HG03097 (cell line): ENCODE measurements around the gene KIF6.

Experiments used
- ATAC-seq: cut with Tn5 transposase; IDR thresholded peaks from one replicate; pipeline ENCODE4 v1.9.1; 2021; ENCODE audit not compliant: unreplicated experiment, low FRiP score

The KIF6 gene

DNA sequence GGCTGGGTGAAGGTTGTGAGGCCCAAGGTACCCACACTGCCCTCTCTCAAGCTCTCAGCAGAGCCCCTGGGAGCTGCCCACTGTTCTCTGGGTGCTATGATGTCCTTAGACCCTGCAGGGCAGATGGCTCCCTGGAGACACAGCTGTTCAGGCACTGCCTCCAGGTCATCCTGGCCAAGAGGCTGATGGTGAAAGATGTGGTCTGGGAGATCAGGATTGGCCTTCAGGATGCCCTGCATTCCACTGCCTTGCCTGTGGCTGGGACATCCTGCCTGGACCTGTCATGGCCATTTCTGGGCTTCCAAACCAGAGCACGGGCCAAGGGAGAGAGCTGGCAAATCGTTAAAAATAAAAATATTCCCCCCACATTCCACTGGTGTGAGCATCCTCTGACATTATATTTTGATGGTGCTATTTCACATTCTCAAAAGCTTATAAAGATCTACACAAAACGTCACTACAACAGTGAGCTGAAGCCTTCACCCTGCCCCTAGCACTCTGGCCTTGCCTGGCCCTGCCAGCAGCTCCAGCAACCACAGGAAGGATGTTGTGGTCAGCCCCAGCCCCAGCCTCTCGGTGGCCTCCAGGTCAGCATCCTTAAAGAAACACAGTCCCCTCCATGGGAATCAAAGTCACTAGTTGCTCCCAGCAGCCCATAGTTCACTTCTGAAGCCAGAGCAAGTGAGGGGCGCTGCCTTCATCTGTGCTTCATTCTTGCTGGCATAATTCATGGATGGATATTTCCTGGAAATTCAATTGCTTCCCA is 389.2 kb downstream of the KIF6 start:
- ATAC-seq = peak; percentile 81

DNA sequence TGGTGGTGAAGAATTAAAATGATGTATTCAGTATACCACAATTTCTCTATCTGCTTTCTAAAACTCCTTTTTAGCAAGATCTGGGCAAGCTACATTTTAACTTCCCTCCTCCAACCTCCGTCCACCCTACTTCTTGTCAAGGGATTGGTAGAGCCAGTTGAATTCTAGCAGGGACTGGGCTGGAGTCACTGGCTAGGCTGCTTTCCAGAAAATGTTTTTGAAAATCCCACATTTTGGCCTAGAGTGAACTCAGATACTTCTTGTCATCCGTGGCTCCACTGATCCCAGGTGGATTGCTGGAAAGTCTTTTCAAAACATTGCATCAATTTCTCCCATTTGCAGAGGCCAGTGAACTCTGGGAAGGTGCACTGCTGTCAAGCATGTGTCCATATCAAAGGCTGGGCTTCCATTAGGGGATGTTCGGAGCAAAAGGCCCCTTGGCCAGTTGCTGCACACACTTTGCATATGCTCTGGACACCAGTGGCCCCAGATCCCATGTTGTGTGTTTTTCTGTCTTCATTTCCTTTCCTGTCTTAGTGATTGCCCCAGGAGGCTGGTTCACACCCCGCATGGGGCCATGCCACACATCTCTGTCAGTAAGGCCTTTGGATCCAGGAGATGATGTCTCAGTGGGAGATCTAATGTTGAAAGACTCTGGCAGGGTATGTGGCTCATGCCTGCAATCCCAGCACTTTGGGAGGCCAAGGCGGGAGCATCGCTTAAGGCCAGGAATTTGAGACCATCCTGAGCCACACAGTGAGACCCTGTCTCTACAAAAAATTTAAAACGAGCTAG is 391.4 kb downstream of the KIF6 start:
- ATAC-seq = no peak

DNA sequence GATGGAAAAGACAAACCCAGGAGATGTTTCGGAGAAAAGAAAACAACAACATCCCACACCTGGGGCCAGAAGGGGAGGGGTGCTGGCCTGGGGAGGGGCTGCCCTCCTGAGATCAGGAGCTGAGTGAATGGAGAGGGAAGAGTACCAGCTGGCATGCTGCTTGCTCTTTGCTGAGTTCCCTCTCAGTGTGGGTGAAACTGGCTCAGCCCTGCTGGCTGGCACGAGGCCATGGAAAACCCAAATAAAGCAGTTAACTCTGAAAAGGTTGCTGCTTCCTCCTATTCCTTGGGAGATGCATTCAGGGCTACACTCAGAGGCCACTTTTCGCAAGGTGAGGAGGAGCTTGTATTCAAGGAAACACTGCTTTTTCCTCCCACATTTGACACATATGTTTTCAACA is 394.7 kb downstream of the KIF6 start:
- ATAC-seq = no peak

DNA sequence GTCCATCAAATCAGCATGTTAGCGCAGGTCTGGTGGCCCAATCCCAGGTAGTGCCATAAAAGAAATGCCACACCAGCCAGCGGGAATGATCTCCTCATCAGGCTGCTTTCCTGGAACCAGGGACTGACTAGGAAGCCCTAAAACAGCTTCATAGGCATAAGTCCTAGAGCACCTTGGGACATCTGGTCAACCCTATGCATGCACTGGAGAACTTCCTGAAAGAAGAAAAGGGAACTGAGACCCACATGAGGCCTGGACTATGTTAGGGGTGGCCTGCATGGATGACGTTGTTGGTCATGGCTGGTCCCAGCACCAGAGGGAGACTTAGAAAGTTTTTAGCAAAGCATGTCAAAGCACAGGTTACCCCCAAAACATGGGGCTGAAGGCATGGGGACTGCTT is 395.2 kb downstream of the KIF6 start:
- peak; percentile 71 for ATAC-seq

DNA sequence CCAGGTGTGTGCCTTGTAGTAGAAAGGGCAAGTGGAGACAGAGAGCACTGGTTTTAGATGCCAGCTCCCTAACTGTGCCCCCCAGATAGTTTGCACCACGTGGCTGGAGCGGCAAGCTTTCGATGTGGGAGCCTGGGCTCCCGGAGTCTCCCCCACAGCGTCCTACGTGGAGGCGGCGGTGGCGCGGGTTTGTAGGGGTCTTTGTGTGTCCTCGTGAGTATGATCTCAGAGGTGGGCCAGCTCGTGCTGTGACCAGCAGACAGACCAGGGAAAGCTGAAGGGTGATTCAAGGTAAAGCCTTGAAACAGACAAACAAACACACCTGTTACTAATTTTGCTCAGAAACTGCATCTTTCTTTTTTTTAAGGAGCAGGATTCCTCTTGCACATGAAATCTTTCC is 397.1 kb downstream of the KIF6 start:
- ATAC-seq = no peak

DNA sequence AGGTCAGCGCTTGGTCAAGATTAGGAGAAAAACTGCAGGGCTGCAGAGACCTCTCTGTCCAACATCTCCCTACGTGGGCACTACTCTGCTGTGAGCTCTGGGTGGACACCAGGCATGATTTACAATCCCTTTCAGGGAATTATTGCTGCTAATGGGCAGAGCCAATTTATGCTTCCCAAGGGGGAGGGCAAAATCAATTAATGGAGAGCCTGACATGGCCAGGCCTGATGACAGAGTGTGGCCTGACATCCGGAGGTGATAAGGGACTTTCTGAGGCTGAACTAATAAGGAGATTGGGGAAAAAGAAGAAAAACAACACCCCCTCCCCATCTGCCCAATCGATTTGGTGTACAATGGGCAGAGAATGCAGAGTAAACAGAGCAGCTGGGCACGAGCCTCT is 397.7 kb downstream of the KIF6 start:
- ATAC-seq = no peak

DNA sequence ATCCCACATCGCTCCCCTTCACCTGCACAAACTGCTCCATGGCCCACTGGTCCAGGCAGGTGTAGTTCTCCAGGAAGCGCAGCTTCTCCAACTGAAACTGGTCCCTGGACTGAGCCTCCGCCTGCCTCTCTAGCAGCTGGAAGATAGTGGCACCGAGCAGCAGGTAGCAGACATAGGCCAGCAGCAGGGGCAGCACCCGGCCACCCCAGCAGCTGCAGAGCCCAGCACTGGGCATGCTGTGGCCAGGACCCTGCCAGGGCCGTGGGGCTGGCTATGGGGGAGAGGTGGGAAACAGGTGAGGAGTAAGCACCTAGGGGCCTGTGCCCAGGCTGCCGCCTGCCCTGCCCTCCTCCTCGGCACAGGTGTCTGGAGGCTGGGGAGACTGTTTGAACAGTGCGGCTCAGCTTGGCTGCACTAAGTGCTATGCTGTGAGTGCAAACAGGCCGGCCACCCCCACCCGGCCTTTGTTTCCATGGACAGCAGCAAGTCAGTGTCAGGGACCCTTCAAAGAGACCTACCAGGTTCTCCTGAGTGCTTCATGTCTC is 402.8 kb downstream of the KIF6 start, which contains the start of gene KCNK16:
KCNK16 (minus strand) TSS at position 397 of the 545 bp plus-strand sequence; CDS start at position 235, 162 bp downstream.
- no peak for ATAC-seq

DNA sequence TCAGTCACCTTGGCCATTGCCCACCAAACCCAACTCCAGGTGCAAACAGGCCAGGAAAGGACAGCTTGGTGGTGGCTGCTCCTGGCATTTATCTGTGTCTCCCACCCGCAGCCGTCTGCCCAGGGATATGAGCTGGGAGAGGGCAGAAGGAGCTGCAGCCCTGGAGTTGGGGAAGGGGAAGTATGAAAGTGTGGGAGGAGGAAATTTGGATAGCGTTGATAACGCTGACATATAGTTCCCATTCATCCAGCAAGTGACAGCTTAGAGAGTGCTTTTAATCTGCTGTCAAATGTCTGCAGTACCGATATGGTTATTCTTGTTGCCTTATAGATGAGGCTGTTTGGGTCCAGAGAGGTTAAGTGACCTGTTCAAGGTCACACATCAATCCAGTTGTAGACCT is 403.4 kb downstream of the KIF6 start:
- no peak for ATAC-seq

DNA sequence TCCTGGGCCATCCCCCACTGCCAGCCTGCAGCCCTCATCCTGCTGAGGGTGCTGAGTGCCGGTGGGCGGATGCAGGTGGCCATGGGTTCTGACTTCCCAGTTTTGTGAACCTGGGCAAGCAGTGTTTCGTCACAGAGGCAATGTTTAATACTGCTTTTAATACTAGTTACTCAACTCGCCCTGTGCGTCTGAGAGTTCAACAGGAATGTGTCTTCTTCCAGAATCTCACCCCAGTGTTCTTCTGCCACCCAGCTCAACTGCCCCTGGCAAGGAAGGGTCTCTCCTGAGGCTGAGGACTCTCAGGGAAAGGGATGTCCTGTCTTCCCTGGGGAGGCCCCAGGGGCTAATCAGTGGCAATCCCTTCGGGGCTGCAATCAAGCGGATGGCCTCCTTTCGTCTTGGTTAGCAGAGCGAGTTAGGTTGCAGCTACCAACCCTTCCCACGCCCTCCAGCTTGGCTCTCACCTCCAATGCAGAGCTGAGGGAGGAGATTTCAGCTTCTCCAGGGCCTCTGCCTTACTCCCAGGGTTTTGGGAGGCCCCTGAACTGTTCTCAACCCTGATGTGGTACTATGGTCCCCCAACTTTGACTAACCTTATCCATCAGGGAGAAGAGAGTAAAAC is 404.7 kb downstream of the KIF6 start:
- no peak for ATAC-seq

DNA sequence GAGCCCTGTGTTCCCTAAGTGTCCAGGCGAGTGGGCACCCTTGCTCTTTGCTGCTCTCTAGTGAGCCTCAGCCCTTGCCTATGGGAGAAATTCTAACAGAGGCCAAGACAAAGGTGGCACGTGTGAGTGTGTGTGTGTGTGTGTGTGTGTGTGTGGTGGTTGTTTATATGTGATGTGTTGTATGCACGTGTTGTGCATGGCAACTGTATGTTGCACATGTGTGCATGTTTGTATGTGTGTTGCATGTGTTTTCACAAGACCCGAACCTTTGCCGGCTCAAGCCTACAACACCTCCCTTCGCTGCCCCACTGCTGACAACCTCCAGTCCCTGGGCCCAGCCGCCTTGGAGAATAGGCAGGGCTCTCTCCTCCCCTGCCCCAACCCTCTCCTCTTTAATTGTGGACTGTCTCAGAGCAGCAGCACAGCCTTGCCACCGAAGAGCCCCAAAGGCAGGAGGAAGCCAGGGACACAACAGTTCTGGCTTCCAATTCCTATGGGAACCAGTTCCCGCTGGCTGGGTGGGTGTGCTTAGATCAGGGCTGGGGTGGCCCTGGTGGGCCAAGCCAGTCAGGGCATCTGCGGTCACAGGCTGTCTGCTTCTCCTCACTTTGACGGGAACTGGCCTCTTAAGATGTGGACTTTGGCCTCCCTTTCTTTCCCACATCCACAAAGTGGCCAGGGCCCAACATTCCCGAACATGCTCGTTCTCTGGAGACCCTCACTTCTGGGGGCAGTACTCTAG is 405.4 kb downstream of the KIF6 start:
- no peak for ATAC-seq

DNA sequence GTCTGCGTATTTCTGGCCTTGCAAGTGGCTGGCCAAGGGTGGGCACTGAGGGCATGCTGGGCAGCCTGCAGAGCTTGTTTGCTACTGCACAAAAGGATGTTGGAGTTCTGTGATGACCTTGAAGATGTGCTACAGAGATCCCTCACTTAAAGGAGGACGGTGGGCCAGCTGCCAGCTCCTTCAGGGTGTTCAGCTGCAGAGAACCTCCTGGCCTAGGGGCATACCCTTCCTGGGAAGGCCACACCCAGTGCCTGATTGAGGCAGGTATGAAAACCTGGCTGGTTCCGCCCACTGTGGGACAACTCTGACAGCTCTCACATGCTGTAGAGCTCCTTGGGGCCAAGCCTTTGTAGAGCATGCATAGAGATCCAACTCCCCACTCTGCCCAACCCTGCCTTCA is 408.0 kb downstream of the KIF6 start:
- no peak for ATAC-seq

DNA sequence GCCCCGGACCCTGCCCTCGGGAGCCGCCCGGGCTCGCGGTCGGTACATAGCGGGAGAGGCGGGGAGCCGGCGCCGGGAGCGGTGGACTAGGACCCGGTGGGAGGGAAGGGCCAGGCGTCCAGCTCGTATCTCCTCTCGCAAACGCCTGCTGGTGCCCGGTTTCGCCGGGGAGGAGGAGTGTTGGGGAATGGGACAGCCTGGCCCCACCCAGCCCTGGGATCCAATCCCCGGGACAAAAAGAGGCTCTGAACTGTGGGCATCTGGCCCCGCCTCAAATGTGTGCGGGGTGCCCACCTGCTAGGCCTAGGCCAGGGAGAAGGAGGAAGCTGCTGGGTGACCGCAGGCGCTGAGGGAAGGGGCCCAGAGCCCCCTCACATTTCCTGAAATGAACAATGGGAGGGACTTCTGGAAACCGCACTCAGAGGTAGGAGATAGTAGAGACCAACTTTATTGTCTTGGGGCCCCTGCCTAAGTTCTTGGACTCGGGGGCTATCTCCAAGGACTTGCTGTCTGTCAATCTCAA is 410.9 kb downstream of the KIF6 start, which contains the start of gene KCNK17:
KCNK17 (minus strand) TSS at position 147 of the 523 bp plus-strand sequence; CDS start at position 48, 99 bp downstream.
- ATAC-seq = no peak

DNA sequence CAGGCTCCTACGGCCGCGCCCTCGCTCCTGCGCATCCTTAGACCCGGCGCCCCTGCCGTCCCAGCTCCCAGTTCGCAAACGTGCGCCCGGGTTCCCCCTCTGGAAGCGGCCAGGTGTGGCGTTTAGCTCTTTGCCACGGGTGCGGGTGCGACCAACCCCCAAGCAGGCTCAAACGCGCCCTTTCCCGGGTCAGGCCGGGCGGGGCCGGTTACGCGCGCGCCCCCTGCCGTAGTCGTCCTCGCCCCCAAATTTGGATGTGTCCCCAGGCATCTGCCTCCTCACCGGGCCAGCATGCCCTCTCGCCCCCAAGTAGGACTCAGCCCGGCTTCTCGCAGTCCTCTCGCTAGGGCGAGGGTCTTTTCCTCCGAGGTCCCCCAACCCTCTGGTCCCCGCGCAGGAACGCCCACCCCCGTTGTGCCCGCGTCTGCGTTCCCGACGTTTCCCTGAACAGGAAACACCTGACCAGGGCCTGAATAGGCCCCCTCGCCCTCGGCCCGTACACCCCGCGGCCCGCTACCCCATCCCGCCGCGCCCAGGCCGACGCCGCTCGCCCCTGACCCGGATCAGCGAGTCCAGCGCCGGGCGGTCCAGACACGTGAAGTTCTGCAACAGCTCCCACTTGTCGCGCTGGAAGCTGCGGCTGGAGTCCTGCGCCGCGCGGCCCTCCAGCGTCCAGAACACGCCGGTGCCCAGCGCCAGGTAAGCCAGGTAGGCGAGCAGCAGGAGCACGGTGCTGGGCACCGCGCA is 411.5 kb downstream of the KIF6 start:
- no peak for ATAC-seq

DNA sequence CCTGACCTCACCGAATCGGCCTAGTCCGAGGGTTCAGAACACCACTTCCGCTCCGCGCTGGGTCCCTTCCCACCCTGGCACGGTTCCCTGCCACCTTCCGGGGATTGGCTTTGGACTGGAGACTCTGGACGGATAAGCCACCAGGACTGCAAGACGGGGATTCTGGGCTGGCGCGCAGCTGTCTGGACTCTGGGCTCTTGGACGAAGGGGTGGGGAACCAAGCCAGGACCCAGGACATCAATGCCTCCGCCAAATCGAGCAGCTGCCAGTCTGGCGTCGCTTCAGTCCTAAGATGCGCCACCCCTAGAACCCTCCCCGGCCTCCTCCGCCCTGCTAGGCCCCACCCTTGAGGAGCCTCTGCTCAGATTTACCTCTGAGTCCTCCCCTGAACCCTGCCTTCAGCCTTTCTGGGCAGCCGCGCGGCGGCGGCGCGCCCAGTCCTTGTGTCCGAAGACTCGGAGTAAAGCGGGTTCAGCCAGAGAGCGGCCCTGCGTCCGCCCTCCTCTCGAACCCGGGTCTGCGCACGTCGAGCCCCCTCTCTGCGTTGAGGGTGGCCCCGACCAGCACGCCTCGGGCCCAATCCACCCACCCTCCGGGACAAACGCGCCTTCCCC is 412.2 kb downstream of the KIF6 start:
- no peak for ATAC-seq

DNA sequence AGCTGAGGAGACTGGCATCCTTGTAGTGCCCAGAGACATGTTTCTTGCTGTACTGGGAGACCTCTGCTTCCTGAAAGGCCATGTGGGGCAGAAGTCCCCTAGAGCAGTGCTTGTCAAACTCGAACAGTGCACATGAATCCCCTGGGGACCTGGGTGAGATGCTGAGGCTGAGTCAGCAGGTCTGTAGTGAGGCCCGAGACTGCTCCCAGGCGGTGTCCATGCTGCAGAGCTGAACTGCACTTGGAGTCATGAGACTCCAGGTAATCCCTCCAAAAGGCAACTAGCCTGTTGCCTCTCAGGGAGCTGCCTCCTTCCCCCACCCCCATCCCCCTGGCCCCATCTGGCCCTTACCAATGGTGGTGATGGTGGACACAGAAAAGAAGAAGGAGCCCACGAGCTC is 414.7 kb downstream of the KIF6 start:
- ATAC-seq = no peak

DNA sequence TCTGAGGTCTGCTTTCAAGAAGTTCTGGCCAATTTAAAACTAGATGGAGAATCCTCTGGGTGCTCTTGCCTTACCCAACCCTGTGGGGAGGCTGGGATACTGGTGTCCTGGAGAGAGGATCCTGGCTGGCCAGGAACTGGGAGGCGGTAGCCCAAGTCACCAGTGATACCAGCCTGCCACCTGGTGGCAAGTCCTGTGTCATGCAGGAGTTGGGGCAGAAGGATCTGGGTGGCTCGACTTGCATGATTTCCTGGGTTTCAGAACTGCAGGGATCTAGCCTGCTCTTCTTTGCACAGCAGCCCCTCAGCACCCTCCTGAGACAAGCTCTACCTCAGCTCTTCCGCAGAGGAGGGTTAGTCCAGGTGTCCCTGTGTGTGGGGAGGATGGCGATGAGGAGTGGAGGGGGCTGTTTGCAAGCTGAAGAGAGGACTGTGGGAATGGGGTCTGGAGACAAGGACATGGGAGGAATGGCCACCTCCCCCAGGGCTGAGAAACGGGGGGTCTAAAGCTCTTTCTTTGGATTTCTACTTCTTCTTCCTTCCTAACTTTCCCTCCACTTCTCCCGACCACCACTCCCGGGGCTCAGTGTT is 415.2 kb downstream of the KIF6 start:
- ATAC-seq = no peak

DNA sequence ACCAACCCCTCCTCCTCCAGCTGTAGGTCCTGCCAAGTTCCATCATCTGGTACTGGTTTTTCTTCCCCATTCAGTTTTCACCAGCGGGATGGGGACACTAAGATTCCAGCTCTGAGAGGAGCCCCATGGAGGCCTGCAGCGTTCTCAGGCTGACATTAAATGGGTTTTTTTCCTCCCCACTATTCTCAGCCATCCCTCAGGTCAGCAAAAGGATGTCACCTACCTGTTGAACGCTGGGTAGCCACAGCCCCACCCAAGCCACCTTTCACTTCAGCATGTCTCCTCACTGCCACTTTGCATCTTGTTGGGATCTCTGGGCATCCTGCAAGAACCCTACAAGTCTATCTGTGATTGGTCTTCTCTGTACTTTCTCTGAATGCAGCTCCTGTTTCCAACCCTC is 417.7 kb downstream of the KIF6 start:
- no peak for ATAC-seq

DNA sequence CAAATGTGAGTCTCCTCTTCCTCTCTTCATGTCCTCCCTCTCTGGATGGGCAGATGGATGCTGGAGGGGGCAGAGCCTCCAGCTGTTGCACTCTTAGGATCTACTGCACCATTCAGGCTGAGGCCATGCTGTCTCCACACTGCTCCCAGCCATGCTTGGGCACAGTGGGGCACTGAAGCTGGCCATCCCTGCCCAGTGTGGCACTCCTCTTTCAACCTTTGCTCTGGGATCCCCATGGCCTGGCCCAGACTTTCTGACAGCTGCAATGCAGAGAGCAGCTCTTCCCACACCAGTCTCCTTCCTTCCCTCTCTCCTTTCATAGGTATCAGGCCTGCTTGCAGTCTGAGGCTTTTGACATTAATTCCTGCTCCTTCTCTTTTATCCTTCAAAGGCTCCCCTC is 420.3 kb downstream of the KIF6 start:
- ATAC-seq = no peak
